Dermis microvascular lymphatic vessel endothelial cell (primary cell): ENCODE measurements around the gene STK33. TPM values are rescaled to one million over a fixed set of nuclear protein-coding genes. Genes with fewer than 3 reads are reported as not detected.

Source experiments
- DNase-seq, 2 donors: peaks; one replicate each; pipeline versions ENCODE4 v3.0.0 to v3.0.0-alpha.2; 2010; ENCODE audit warnings: low read depth in 2 of 2
- total RNA-seq: library from RNA; depleted of rRNA; stranded (reverse); fragments of >200 nt; gene quantifications from 2 replicates; pipeline ENCODE4 v1.2.1, GENCODE V29; 2014

The STK33 gene
- total RNA-seq, 1 donor from 2014 or later: 0.64 TPM

DNA sequence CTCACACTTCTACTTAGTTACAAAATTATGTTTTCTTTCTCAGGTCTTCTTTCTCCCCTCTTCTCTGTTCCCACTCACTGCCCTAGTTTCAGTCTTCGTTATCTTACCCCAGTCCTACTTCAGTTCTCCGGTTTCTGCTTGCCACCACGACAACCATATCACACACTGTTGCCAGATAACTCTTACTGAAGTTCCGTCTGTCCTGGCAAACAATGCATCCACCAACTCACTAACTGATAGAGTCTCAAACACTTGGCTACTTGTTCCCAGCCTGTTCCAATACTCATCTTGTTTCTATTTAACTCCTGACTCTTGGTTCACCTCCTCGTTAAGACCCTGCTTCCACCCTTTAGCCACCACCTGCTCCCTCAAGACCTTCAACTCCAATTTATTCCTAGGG, 164.5 kb downstream of the STK33 start:
- DNase-seq: no peak

DNA sequence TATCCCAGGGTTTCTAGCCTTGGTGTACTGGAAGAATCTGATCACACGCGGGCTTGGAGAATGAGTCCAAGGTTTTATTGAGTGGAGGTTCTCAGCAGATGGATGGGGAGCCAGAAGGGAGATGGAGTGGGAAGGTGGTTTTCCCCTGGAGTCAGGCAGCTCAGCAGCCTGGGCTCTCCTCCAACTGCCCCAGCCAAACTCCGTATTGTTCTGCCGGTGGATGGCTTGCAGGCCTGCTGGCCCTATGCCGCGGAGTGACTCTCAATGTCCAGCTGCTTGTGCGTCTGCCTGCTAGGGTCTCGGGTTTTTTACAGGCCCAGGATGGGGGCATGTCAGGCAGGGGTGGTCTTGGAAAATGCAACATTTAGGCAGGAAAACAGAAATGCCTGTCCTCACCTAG, 168.0 kb downstream of the STK33 start:
- no peak for DNase-seq

DNA sequence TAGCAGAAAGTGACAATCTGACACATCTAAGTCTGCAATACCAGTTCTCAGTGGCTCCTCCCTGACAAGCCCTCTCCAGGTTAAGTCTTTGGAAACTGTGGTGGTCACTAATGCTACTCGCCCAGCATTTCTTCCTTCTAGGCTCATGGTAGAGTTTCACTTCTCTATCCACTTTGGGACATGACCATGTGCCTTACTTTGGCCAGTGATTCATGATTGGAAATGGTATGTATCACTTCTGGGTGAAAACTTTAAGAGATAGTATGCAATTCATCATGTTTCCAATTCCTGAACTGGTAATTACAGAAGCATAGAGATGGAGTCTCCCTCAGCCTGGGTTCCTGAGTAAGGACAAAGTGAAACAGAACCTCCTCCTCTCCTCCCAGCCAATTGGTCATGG, 178.8 kb downstream of the STK33 start:
- no peak for DNase-seq

DNA sequence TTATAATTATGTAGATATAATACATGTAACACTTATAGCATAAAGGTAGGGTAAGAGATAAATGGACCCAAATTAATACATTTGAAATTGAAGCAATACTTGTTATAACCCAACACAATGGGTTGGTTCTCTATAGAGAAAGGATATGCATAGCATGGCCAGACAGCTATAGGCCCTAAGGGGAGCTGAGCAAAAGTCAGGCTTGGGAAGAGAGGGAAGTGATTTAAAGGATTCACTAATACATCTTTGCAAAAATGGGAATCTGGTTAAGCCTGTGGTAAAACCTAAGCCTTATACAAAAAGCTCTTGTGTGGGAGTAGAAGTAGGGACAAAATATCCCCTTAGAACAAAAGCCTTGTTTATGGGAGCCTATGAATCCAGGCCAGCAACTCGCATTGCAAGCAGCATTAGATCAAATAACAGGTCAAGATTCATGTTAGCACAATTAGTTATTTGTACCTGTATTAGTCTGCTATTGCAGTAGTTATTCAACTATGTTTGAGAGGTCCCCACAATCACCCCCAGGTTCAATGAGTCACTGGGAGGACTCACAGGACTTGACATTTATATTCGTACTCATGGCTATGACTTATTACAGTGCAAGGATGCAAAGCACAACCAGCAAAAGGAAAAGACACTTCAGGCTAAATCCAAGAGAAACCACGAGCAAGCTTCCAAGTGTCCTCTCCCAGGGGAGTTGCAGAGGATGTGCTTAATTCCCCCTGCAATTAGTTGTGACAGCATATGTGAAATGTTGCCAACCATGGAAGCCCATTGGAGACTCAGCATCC, 185.7 kb downstream of the STK33 start:
- DNase-seq: no peak

DNA sequence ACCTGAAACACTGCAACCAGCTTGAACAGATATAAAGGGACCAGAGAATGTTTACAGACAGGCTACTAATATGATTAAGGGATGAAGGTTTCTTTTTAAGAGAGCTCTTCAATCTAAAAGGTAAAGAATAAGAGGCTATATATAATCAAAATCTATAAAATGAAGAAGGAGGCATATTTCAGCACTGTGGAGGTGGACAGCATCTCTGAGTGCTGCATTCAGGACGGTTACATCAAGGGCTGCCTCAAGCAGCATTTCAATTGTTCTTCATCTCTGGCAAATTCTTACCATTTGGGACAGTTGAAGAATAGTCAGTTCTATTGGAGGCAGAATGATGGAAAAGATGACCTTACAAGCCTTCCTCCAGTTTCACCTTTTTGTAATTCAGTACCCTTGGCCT, 190.7 kb downstream of the STK33 start:
- DNase-seq: peak in 1 of 2 donors; percentile 23

DNA sequence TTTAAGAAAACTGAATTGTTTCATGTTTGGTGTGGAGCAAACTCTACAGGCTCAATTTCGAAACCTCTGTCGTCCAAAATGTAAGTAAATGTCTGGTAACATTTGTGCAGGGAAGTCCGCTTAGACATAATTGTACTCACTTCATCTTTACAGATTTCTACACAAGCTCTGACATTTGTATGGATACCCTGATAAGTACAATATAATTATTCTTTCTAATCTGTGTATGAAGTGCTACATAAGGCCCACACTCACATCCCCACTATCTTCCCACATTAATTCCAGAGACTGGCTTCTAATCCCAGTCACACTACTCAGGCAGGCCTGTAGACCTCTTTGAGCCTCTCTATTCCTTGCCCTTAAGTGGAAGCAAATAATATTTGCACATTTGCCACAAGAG, 201.1 kb downstream of the STK33 start:
- DNase-seq: no peak

DNA sequence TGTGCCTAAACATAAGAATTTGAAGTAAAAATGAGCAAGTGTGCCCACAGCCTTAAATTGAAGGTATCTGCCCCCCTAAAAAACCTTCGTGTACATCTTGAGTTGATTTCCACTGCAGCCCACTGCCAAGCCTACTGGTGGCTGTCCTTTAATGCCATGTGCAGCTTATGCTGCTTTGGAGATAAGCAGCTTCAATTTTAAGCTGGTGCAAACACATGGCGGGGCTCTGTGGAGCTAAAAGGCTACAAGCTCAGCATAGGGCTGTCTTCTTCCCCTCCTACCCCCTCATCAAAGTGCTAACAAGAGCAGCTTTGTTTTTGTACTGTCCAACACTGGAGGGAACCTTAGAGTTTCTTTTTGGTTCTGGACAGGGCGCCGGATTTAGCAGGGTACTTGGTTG, 201.9 kb downstream of the STK33 start:
- DNase-seq: no peak

DNA sequence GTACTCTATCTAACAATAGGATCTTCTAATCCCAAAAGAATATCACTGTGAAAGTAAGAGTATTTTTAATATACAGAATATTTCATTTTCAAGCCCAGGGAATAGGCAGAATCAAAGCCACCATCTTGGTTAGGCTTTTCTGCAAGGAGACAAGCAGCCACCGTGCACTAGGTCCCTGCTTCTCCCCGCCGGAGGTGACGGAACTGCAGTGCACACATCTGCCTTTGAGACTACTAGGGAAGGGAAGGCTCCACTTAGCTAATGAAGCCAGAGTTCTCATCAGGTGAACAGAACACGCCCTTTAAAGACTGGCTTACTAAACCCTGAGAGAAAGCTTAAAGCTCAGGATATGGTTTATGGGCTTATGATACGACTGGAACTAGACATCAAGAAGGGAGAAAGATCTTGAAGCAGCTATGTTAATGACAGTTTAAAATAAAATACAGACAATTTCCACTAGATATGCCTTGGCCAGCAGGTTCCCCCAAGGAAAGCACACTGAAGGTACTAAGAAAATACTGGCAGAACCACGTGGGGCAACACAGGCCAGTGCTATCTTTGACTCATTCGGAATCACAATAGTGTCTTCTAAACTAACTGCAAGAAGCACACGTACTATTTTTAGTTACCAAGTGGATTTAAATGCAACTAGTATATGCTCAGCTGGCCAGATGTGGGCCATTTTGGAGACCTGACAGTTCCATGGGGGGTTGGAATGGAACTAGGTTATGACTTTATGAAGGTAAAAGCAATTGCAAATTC, 203.0 kb downstream of the STK33 start:
- DNase-seq: no peak

DNA sequence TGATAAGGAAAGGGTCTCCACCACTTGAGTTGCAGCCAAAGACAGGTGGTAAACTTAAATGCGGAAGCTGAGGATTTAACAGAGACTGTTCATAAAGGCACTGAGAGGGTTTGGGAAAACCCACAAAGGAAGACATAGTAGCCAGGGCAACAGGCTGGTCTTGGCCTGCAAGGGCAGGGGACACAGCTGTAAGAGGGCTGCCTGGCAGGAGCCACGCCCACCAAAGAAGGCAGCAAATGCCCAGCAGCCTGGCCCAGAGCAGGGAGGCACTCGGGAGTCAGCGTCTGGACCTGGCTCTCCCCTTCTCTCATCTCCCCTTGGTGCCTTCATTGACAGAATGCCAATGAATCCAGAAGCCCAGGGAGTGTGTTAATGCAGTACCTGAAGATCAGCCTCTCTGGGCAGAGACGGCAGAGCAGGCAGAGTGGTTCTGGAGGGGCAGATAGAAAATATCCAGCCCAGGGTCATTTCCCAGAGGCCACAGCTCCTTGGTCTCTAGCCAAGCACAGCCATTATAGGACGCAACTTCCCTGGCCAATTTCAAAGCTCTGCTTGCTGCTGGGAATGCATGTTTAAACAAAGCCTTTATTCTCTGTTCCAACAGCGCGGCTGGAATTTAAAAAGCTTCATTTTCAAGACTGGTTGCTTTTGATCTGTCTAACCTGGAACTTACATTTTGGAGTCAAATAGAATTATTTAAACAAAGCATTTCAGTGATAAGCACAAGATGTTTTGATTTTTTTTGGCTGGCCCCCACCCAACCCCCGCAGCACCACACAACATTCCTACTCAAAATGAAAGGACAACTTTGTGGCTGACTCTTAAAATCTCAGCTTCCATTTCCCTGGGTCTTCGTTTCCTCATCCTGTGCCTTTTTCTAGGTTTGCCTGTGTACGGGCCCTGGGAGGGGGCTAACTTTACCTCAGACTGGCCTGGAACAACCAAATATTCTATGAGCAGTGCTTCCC, 204.7 kb downstream of the STK33 start:
- DNase-seq: no peak

DNA sequence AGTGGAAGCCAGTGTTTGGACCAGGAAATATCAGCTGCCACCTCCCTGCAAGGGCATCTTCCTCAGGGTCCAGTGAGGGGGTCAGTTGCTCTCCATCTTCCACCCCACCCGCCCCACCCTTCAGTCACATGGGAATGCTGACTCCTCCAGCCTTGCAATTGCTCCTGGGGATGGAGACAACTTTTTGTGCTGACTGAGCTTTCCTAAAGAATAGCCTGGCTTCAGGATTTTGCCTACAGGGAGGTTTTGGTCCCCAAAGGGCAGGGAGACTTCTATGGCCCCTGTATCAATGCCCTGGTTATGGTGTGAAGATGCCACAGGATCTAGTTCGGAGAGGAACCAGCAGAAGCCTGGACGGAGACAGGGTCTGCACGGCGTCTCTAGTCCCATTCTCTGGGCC, 206.3 kb downstream of the STK33 start:
- no peak for DNase-seq

DNA sequence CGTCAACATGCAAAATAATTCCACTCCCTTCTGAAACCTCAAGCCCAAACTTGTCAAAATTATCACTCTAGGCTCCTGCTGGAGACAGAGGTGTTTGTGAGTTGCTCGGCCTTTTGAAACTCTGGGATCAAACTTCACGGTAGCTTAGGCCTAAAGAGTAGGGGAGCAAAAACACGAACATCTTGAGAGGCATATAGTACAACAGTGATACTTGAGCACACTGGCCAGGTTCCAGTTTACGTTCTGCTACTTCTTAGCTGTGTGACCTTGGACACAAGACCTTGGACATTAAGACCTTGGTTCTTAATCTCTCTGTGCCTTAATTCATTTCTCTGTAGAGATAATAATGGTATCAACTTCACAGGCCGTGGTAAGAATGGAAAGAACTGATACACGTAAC, 206.9 kb downstream of the STK33 start:
- DNase-seq: no peak

DNA sequence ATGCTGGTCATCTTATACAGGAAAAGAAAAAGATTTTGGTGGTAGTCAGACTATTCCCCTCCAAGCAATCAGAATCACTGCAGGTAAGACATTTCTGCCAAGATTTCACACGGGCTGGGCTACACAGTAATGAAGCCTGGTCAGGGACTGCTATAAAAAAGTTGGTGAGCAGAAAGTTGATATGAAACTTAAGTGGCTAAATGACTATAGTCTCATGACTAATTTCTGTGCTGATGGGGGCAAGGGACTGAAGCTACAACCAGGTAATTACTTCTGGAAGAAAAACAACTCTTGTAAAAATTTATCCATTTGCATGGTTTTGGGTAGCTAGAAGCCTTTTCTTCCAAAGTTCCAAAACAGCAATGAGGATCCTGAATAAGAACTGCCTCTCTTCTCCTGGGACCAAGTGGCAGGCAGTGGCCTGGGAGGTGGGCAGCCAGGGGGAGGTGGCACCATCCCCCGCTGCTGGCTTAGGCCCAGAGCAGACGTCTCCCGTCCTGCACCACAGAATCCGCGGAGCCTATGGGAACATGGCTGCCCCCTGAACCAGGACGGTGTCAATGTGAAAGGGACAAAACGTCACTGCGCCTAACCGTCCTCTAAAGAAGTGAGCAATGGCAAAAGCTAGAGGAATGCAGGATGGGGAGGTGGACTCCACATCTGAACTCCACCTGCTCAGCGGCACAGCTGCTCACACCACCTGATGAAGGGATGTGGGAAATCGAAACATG, 207.7 kb downstream of the STK33 start:
- DNase-seq: no peak

DNA sequence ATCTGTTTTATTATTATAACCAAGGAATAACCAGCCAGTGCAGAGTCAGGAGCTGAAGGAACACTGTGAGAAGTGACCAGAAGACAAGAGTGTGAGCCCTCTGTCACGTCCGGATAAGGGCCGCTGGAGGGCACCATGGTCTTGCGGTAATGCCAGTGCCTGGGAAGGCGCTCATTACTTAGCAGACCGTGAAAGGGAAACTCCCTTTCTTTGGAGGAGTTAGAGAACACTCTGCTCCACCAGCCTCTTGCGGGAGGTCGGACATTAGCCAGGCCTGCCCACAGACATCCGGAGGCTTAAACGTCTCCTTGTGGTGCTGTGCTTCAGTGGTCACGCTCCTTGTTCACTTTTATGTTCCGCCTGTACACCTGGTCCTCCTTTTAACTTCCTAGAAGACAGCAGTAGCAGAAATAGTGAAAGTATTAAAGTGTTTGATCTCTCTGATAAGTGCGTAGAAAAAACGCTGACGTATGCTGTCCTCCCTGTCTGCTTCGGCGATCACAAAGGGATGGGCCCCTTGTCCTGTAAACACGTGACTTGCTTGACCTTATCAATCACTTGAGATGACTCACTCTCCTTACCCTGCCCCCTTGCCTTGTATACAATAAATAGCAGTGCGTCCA, 209.7 kb downstream of the STK33 start:
- DNase-seq: peak in 1 of 2 donors; percentile 10

DNA sequence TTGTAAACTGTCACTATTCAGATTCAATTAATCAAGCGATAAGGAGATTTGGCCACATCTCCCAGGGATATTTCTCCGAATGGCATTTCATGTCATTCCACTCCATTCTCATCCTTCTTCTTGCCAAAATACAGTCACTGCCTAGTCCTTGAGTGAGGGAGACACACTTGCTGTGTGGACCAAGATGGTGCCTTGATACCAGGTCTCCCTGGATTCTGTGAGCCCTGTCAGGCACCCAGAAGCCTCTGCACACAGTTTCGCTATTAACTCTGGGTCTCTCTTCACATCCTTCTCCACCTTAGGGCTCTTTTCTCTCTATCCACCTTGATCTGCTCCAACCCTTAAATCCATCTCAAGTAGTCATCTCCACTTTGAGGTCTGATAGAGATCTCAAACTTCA, 210.4 kb downstream of the STK33 start:
- no peak for DNase-seq

DNA sequence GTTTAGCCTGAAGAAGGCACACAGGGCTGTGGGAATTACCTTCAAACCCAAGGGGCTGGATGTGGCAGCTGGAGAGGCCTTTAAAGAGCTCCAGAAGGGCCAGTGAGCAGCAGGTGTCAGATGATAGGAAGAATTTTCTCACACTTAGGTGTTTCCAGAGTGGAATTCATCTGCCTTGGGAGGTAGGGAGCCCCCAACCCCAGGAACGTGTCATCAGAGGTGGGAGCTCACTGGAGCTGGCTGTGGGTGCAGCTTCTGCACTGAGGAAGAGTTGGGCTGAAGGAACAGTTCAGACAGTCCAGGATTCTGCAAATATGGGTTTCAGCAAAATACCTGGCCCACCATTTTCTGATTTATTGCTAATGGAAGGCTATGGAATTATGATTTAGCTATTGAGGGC, 210.8 kb downstream of the STK33 start:
- DNase-seq: no peak

DNA sequence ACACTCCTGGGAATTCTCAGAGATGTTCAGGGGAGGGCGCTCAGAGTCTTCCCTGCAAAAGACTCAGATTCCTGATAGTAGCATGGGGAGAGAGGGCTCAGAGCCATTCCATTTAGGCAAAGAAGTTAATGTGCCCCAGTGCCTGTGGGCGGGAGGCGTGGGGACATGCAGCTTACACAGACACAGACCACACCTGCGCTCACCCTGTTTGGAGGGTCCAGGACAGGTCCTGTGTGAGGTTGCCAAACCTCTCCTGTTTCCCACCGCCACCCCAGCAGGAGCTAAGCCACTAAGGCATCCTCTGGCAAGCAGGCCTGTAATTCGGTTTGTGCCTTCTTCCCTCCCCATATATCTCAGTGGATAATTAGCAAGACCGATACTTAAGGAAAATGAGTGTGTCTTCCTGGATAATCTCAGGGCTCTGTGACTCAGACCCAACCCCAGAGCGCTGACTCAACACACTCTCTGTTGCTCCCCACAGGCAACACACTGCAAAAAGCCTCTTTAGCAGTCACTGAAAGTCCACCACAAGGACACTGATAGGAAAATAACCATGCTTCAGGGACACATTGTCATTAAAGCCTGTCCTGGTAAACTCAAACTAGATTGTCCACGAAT, 211.5 kb downstream of the STK33 start:
- no peak for DNase-seq

DNA sequence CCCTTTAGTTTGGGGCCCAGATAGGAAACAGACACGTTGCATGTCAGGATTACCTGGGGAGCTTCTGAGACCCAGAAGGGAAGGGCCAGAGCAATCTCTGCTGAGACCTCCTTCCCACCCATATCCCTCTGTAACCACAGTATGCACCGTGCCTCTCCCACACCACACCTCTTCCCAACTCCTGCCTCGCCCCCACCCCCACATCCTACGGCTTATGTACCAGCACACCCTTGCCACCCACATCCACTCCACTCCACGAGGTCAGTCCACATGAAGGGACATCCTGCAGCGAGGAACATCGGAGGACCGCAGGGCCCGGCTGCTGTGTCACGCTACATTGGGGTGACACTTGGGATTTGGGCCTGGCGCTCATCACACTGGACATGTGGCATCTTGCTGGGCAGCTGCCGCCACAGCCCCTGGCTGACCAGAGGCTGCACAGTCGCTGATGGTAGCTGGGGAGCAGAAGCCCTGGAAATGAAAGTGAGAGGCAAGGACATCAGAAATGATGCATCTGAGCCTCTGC, 212.1 kb downstream of the STK33 start:
- no peak for DNase-seq

DNA sequence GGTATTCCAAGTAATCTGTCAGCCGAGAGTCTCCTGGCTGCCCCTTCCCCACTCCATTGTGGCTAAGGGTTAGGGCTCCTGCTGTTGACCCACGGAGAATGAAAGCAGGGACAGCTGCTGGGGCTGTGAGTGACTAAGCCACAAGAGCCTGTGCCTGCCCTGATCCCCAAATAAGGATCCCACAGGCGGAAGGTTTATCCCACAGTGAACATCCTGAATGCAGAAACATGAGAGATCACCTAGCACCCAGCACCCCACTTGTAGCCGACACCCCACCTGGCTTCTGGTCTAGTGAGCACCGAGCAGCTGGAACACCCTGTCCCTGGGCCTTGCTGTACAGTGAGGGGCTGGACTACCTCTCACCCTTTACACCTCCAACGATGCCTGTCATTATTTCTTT, 212.7 kb downstream of the STK33 start:
- no peak for DNase-seq

DNA sequence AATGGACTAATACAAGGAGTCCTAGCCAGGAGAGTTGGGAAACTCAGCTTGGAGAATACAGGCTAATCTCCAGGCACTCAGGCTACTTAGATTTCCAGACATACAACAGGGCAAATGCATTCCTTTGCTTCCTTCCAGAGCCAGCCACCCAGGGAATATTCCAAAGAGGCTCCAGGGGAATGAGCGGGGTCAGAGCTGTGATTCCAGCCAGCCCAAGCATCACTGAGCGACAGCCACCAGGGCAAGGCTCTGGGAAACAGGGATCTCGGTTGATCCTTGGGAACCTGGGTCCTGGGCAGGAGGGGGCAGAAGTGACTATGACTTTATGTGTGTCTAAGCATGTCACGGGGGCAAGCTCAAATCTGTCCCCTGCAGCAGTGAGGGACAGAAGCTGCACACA, 218.1 kb downstream of the STK33 start:
- DNase-seq: no peak

DNA sequence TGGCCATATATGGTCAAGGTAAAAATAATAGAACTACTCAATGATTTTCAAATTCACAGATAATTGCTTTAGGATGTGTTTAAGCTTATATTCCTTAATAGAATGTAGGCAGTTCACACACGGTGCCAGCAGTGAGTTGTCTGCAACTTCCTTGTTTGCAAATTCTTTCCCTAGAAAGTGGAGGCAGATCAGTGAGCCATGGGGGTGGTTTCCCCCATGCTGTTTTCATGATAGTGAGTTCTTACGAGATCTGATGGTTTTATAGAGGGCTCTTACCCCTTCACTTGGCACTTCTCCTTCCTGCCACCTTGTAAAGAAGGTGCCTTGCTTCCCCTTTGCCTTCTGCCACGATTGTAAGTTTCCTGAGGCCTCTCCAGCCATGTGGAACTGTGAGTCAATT, 218.6 kb downstream of the STK33 start:
- no peak for DNase-seq
